Adrenal gland (tissue), 5 donors: ENCODE measurements around the gene TGDS.

Experiments
- CTCF ChIP-seq, 6 experiments: fragments of 450-650 bp in 4 of 6; fragments of 200-600 bp in 2 of 6; sonication (generic) in 1 of 6; IDR thresholded peaks; 1 replicate in 5 of 6; 2 replicates in 1 of 6; pipeline versions ENCODE4 v1.5.1 to v1.8.0; 2016 to 2021; ENCODE audit warnings: antibody characterized with exemption in 6 of 6, mild to moderate bottlenecking in 2 of 6, moderate library complexity in 1 of 6
- POLR2A ChIP-seq, 2 donors: fragments of 450-650 bp; IDR thresholded peaks; one replicate each; pipeline ENCODE4 v1.6.1; 2017; ENCODE audit warnings: antibody characterized with exemption in 2 of 2, mild to moderate bottlenecking in 2 of 2, moderate library complexity in 1 of 2
- donor health status: DM: no; HTN: no; CAD: no.

- TF ChIP-seq CTCF (IDR thresholded peaks at IDR 0.05) = no peak
- no peak for TF ChIP-seq POLR2A (IDR thresholded peaks at IDR 0.05)
These were observed 36.5 kb upstream of the TGDS start for GRCh38 chr13:94632226-94632980.
